Measurements from ENCODE around the gene GPR150.

- TF ChIP-seq CTCF (IDR thresholded peaks at IDR 0.05) (no peak), POLR2A (IDR thresholded peaks at IDR 0.05; ENCODE audit: low read depth) (no peak), POLR2AphosphoS5 (IDR thresholded peaks at IDR 0.05) (no peak)
Observed at GRCh38 chr5:95609711-95610110, 10.2 kb upstream of the GPR150 start.

All from esophagus muscularis mucosa (tissue), 3 donors.